HG03439 (cell line): Measurements from ENCODE around the gene ZFX.
"Not testable (repeated sequence)": the region's sequence is repeated elsewhere in the genome, so short reads cannot be mapped to it uniquely, and the experiment has no call there.

ENCODE experiments used
- ATAC-seq: cut with Tn5 transposase; IDR thresholded peaks from one replicate; pipeline ENCODE4 v1.9.1; 2021; ENCODE audit warnings: mild to moderate bottlenecking, moderate library complexity; ENCODE audit not compliant: unreplicated experiment

Gene ZFX

GRCh38 chrX:24149351-24150050 lies at the start of gene ZFX:
ZFX (plus strand) TSS chrX:24149729; CDS start chrX:24172743, 23,014 bp downstream.
- peak; percentile 37 for ATAC-seq

- ATAC-seq = no peak
These were observed 48.8 kb upstream of the ZFX start for GRCh38 chrX:24100713-24101112.

GRCh38 chrX:24110069-24110468 lies 39.5 kb upstream of the ZFX start:
- ATAC-seq = no peak

- no peak for ATAC-seq
These were observed 36.3 kb upstream of the ZFX start for GRCh38 chrX:24113181-24113580.

GRCh38 chrX:24117258-24117657 lies 32.3 kb upstream of the ZFX start:
- no peak for ATAC-seq

GRCh38 chrX:24124244-24124799 lies 25.2 kb upstream of the ZFX start:
- no peak for ATAC-seq

GRCh38 chrX:24125028-24125612 lies 24.4 kb upstream of the ZFX start:
- ATAC-seq = no peak

- no peak for ATAC-seq
These were observed 18.1 kb upstream of the ZFX start for GRCh38 chrX:24131476-24131875.

GRCh38 chrX:24133312-24133711 lies 16.2 kb upstream of the ZFX start:
- ATAC-seq = no peak

GRCh38 chrX:24135768-24136167 lies 13.8 kb upstream of the ZFX start:
- ATAC-seq = not testable (repeated sequence)

GRCh38 chrX:24137192-24137591 lies 12.3 kb upstream of the ZFX start:
- no peak for ATAC-seq

- ATAC-seq = not testable (repeated sequence)
These were observed 5.5 kb upstream of the ZFX start for GRCh38 chrX:24143982-24144381.

- ATAC-seq = no peak
These were observed 5.0 kb upstream of the ZFX start for GRCh38 chrX:24144528-24144927.

- no peak for ATAC-seq
These were observed 4.0 kb upstream of the ZFX start for GRCh38 chrX:24145303-24146186.

- ATAC-seq = no peak
These were observed 3.1 kb upstream of the ZFX start for GRCh38 chrX:24146283-24146949.

GRCh38 chrX:24147165-24147564 lies 2.4 kb upstream of the ZFX start:
- ATAC-seq = no peak

- no peak for ATAC-seq
These were observed 1.4 kb upstream of the ZFX start for GRCh38 chrX:24148121-24148520.

- peak; percentile 7 for ATAC-seq
These were observed 786 bp upstream of the ZFX start for GRCh38 chrX:24148535-24149350.

GRCh38 chrX:24150051-24150790 lies 692 bp downstream of the ZFX start:
- ATAC-seq = peak; percentile 69
